ENCODE results near the gene NKX6-2. TPM values are rescaled to one million over a fixed set of nuclear protein-coding genes. Genes with fewer than 3 reads are reported as not detected.

Gene NKX6-2
- total and polyA plus RNA-seq, 2 experiments from 2014 or later, result 0.24 to 9.3 TPM

DNA sequence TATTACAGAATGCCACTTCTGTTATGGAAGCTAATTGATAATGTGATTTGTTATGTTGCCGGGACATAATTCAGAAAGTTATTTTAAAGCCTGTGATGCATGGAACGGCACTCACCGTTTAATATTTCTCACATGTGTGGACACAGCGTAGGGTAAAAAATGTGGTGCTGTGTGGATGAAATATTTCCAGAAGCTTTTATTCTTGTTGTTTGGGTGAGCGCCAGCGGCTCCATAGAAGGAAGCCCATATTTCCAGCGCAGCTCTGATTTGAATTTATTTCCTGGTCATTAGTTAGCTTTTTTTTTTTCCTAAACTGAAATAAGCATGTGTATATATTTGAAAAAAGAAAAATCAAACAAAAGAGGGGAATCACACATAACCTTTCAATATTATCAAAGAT is 20.2 kb upstream of the NKX6-2 start:
- Histone ChIP-seq H3K79me2 (replicated peaks; ENCODE audit: insufficient read depth) (no peaks in the 10 kb centered on the region), H3K4me1 (ENCODE audit: insufficient read depth) (no peaks in the 10 kb centered on the region), H3F3A (replicated peaks; ENCODE audit: low read depth) (no peaks in the 10 kb centered on the region), H3K4me2 (no peak overlapping the region), H3K36me3 (ENCODE audit: insufficient read depth) (no peaks in the 10 kb centered on the region), H3K27me3 (ENCODE audit: insufficient read depth) (no peaks in the 10 kb centered on the region), H4K20me1 (replicated peaks; ENCODE audit: insufficient read depth) (no peaks in the 10 kb centered on the region), H3K9me2 (ENCODE audit: insufficient read depth) (no peaks in the 10 kb centered on the region), H2AFZ (no peak overlapping the region), H3K4me3 (no peak overlapping the region), H3K27ac (ENCODE audit: low read depth) (no peak overlapping the region)
- peaks cover 10% of the 10 kb centered on the region for H3K27me3 Mint-ChIP-seq (ENCODE audit: insufficient read depth, low read depth, poor library complexity)
- peaks cover 4% of the 10 kb centered on the region; the same call in 1 of the 3 replicates for H3K4me1 Mint-ChIP-seq
- H3K9me3 Mint-ChIP-seq, result 0 out of 3 replicates have a peak, but pooled peaks cover 3% of the 10 kb centered on the region
- no peaks in the 10 kb centered on the region; the same call in 2 of the 3 replicates for H3K36me3 Mint-ChIP-seq (ENCODE audit: low read depth)
- ATAC-seq (no peak), DNase-seq (ENCODE audit: low spot score) (no peak)
- TF ChIP-seq ZNF462 (CRISPR knock-in tag; IDR thresholded peaks at IDR 0.05), result no peak
- TF ChIP-seq, protein P1, sequence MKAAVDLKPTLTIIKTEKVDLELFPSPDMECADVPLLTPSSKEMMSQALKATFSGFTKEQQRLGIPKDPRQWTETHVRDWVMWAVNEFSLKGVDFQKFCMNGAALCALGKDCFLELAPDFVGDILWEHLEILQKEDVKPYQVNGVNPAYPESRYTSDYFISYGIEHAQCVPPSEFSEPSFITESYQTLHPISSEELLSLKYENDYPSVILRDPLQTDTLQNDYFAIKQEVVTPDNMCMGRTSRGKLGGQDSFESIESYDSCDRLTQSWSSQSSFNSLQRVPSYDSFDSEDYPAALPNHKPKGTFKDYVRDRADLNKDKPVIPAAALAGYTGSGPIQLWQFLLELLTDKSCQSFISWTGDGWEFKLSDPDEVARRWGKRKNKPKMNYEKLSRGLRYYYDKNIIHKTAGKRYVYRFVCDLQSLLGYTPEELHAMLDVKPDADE (IDR thresholded peaks at IDR 0.05), result no peak
- no peak for TF ChIP-seq CREB1 (CRISPR knock-in tag; IDR thresholded peaks at IDR 0.05; ENCODE audit: low read depth)
- TF ChIP-seq ZNF114 (CRISPR knock-in tag; IDR thresholded peaks at IDR 0.05), result no peak
- TF ChIP-seq CTCF (conservative IDR thresholded peaks at IDR 0.05; ENCODE audit: low read depth in 2 of 2), result no peak
- H3K4me3 Mint-ChIP-seq, result no peak overlapping the region
- H3K27ac Mint-ChIP-seq, result no peak overlapping the region
